HG03565 (cell line): Measurements from ENCODE around the gene DCAF8.
A peak's percentile ranks its signal among the peaks of the same experiment; 100 is the strongest.

Experiments
- ATAC-seq: cut with Tn5 transposase; IDR thresholded peaks from one replicate; pipeline ENCODE4 v1.9.1; 2021; ENCODE audit warnings: mild to moderate bottlenecking, moderate library complexity; ENCODE audit not compliant: unreplicated experiment

Gene DCAF8

GRCh38 chr1:160206421-160207117 lies 55.8 kb downstream of the DCAF8 start:
- ATAC-seq, result no peak

- ATAC-seq, result peak; percentile 34
These were observed 56.3 kb downstream of the DCAF8 start for GRCh38 chr1:160206036-160206389.

- ATAC-seq, result no peak
These were observed 56.9 kb downstream of the DCAF8 start, which contains the start of gene PEA15 for GRCh38 chr1:160205242-160206035. Gene PEA15 (plus strand): TSS chr1:160205384. CDS start chr1:160211545, 6,161 bp downstream.

GRCh38 chr1:160204526-160205241 lies 57.7 kb downstream of the DCAF8 start:
- ATAC-seq, result peak; percentile 45

- no peak for ATAC-seq
These were observed 61.6 kb downstream of the DCAF8 start for GRCh38 chr1:160200786-160201185.

GRCh38 chr1:160197231-160197630 lies 65.1 kb downstream of the DCAF8 start:
- ATAC-seq, result no peak

GRCh38 chr1:160196143-160196542 lies 66.2 kb downstream of the DCAF8 start:
- no peak for ATAC-seq

GRCh38 chr1:160194737-160195059 lies 67.7 kb downstream of the DCAF8 start:
- ATAC-seq, result no peak

GRCh38 chr1:160193832-160194736 lies 68.3 kb downstream of the DCAF8 start:
- no peak for ATAC-seq

- peak; percentile 48 for ATAC-seq
These were observed 69.1 kb downstream of the DCAF8 start for GRCh38 chr1:160193091-160193819.

- ATAC-seq, result no peak
These were observed 70.1 kb downstream of the DCAF8 start for GRCh38 chr1:160192234-160192633.

GRCh38 chr1:160191756-160192155 lies 70.6 kb downstream of the DCAF8 start:
- no peak for ATAC-seq

- ATAC-seq, result no peak
These were observed 72.4 kb downstream of the DCAF8 start, which contains the start of gene CASQ1 for GRCh38 chr1:160189649-160190625. Gene CASQ1 (plus strand): TSS chr1:160190575. CDS start chr1:160190752, 177 bp downstream.

- no peak for ATAC-seq
These were observed 74.0 kb downstream of the DCAF8 start for GRCh38 chr1:160188341-160188740.

GRCh38 chr1:160187407-160187806 lies 74.9 kb downstream of the DCAF8 start:
- ATAC-seq, result no peak

- ATAC-seq, result no peak
These were observed 75.6 kb downstream of the DCAF8 start for GRCh38 chr1:160186729-160187128.

GRCh38 chr1:160186246-160186645 lies 76.1 kb downstream of the DCAF8 start:
- ATAC-seq, result no peak

- ATAC-seq, result no peak
These were observed 83.0 kb downstream of the DCAF8 start for GRCh38 chr1:160179336-160179735.

- ATAC-seq, result no peak
These were observed 83.6 kb downstream of the DCAF8 start for GRCh38 chr1:160178731-160179130.
